ENCODE data around the gene PRSS8. TPM values are rescaled to one million over a fixed set of nuclear protein-coding genes. Genes with fewer than 3 reads are reported as not detected.

PRSS8 gene
- total RNA-seq, 1 experiment from 2014 or later: 108 TPM

DNA sequence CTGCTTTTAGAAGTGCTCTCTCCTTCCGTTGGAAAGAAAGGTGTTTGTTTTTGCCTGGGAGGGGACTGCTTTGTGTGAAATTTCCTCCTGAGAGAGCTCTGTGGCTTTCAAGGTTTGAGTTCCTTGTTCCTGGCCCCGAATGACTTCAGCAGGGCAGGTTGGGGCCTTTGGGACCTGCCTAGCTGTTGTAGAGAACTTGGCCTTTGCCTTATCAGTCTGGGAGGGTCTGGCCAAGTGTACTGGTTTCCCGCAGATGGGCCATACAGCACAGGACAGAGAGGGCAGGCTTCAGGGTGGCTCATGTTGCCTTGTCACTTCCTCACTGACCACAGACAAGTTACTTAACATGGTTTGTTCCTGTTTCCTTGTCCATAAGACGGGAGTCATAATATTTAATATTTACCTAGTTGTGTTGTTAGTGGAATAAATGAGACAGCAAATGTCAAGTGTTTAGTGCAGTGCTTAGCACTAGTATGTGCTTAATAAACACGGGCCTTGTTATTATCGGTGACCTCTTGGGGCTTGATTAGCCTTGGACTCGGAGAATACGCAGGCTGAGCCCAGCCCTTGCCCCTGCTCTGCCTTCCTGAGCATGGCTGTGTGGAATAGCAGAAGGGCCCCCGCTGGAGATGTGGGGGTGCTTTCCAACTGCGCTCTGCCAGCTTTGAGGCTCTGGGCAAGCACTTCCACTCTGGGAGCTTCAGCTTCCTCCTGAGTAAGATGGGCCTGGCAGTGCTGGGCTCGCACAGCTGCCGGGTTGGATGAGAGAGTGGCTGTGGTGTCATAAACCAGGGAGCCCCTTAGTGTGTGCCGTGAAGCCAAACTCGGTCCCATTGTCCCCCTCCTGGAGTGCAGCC, 6.6 kb downstream of the PRSS8 start:
- H3K9me3 Mint-ChIP-seq (ENCODE audit: low read depth, unreplicated experiment): no peaks in the 10 kb centered on the region
- H3K4me1 Mint-ChIP-seq (ENCODE audit: low read depth, unreplicated experiment): peaks cover 68% of the 10 kb centered on the region
- H3K4me3 Mint-ChIP-seq (ENCODE audit: low read depth, unreplicated experiment): peak overlapping the region; percentile 51
- peak; percentile 70 for DNase-seq
- TF ChIP-seq, protein P1, sequence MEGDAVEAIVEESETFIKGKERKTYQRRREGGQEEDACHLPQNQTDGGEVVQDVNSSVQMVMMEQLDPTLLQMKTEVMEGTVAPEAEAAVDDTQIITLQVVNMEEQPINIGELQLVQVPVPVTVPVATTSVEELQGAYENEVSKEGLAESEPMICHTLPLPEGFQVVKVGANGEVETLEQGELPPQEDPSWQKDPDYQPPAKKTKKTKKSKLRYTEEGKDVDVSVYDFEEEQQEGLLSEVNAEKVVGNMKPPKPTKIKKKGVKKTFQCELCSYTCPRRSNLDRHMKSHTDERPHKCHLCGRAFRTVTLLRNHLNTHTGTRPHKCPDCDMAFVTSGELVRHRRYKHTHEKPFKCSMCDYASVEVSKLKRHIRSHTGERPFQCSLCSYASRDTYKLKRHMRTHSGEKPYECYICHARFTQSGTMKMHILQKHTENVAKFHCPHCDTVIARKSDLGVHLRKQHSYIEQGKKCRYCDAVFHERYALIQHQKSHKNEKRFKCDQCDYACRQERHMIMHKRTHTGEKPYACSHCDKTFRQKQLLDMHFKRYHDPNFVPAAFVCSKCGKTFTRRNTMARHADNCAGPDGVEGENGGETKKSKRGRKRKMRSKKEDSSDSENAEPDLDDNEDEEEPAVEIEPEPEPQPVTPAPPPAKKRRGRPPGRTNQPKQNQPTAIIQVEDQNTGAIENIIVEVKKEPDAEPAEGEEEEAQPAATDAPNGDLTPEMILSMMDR (IDR thresholded peaks at IDR 0.05; ENCODE audit: unreplicated experiment): no peak
- H3K36me3 Mint-ChIP-seq (ENCODE audit: insufficient read depth, unreplicated experiment): peaks cover 75% of the 10 kb centered on the region
- no TSS peak for BruUV-seq (replicated peaks)
- H3K27ac Mint-ChIP-seq (ENCODE audit: unreplicated experiment): peak overlapping the region; percentile 93
- intact Hi-C loops (cut with micrococcal nuclease; ENCODE audit: unreplicated experiment): no loop called here
- no peaks in the 10 kb centered on the region for H3K27me3 Mint-ChIP-seq (ENCODE audit: unreplicated experiment)
- CTCF ChIA-PET: interaction anchor here (0.6 to 5.5 kb wide), 7 partner anchors 11 to 204 kb away, joined by 3 to 38 read pairs (median 4); partner anchors contain the start of genes KAT8, PYCARD, ZNF646 and ZNF668

DNA sequence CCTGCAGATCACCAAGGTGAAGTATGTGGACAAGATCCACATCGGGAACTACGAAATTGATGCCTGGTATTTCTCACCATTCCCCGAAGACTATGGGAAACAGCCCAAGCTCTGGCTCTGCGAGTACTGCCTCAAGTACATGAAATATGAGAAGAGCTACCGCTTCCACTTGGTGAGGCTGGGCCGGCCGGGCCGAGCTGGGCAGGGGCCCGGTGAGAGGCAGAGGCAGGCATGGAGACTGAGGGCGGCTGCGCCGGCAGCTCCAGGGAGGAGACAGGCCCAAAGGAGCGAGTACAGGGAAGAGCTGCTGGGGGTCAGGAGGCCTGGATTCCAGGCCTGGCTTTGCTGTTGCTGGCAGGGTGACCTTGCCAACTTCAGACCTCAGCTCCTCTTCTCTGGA, 8.3 kb downstream of the PRSS8 start:
- intact Hi-C loops (cut with micrococcal nuclease; ENCODE audit: unreplicated experiment): no loop called here
- H3K36me3 Mint-ChIP-seq (ENCODE audit: insufficient read depth, unreplicated experiment): peaks cover 66% of the 10 kb centered on the region
- BruUV-seq (replicated peaks): no TSS peak
- CTCF ChIA-PET: interaction anchor here (5.5 kb wide), 1 partner anchor 10 kb away, joined by 26 read pairs; the partner anchor contains the start of gene KAT8
- no peaks in the 10 kb centered on the region for H3K9me3 Mint-ChIP-seq (ENCODE audit: low read depth, unreplicated experiment)
- no peak for DNase-seq
- peaks cover 50% of the 10 kb centered on the region for H3K4me1 Mint-ChIP-seq (ENCODE audit: low read depth, unreplicated experiment)
- H3K27me3 Mint-ChIP-seq (ENCODE audit: unreplicated experiment): no peaks in the 10 kb centered on the region
- H3K4me3 Mint-ChIP-seq (ENCODE audit: low read depth, unreplicated experiment): no peak overlapping the region
- H3K27ac Mint-ChIP-seq (ENCODE audit: unreplicated experiment): peak overlapping the region; percentile 25
- TF ChIP-seq, protein P1 (IDR thresholded peaks at IDR 0.05; ENCODE audit: unreplicated experiment): no peak

DNA sequence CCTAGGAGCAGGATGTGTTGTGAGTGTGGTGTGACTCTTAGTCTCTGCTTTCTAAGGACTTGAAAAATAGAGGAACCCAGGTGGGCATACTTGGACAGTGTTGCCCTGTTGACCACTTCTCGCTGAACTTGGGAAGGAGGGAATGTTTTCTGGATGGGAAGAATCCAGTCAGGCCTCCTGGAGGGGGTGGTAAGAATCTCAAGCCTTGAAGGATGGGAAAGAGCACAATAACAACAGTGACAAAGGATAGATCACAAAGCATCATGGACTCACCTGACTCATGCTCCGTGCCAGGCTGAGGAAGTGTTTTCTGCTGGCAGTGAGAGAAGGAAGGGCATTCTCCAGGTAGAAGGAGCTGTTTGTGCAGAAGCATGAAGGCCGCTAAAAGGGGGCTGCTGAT, 9.7 kb downstream of the PRSS8 start:
- CTCF ChIA-PET: no interaction called here
- TF ChIP-seq, protein P1 (IDR thresholded peaks at IDR 0.05; ENCODE audit: unreplicated experiment): no peak
- BruUV-seq (replicated peaks): no TSS peak
- peak overlapping the region; percentile 40 for H3K27ac Mint-ChIP-seq (ENCODE audit: unreplicated experiment)
- H3K4me3 Mint-ChIP-seq (ENCODE audit: low read depth, unreplicated experiment): no peak overlapping the region
- peaks cover 65% of the 10 kb centered on the region for H3K36me3 Mint-ChIP-seq (ENCODE audit: insufficient read depth, unreplicated experiment)
- no peaks in the 10 kb centered on the region for H3K27me3 Mint-ChIP-seq (ENCODE audit: unreplicated experiment)
- DNase-seq: no peak
- intact Hi-C loops (cut with micrococcal nuclease; ENCODE audit: unreplicated experiment): no loop called here
- peaks cover 38% of the 10 kb centered on the region for H3K4me1 Mint-ChIP-seq (ENCODE audit: low read depth, unreplicated experiment)
- no peaks in the 10 kb centered on the region for H3K9me3 Mint-ChIP-seq (ENCODE audit: low read depth, unreplicated experiment)

DNA sequence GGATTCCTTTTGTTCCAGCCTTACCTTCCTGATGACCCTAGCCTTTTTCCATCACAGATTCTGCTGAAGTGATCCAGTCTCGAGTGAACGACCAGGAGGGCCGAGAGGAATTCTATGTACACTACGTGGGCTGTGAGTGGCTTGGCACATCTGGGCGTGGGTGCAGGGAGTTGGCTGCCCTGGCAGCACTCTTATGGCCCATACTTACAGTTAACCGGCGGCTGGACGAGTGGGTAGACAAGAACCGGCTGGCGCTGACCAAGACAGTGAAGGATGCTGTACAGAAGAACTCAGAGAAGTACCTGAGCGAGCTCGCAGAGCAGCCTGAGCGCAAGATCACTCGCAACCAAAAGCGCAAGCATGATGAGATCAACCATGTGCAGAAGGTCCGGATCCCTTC, 15.4 kb downstream of the PRSS8 start:
- H3K4me3 Mint-ChIP-seq (ENCODE audit: low read depth, unreplicated experiment): no peak overlapping the region
- H3K9me3 Mint-ChIP-seq (ENCODE audit: low read depth, unreplicated experiment): no peaks in the 10 kb centered on the region
- no TSS peak for BruUV-seq (replicated peaks)
- H3K27ac Mint-ChIP-seq (ENCODE audit: unreplicated experiment): no peak overlapping the region
- H3K36me3 Mint-ChIP-seq (ENCODE audit: insufficient read depth, unreplicated experiment): peaks cover 80% of the 10 kb centered on the region
- TF ChIP-seq, protein P1 (IDR thresholded peaks at IDR 0.05; ENCODE audit: unreplicated experiment): no peak
- DNase-seq: no peak
- peaks cover 11% of the 10 kb centered on the region for H3K4me1 Mint-ChIP-seq (ENCODE audit: low read depth, unreplicated experiment)
- no peaks in the 10 kb centered on the region for H3K27me3 Mint-ChIP-seq (ENCODE audit: unreplicated experiment)
- CTCF ChIA-PET: no interaction called here
- intact Hi-C loops (cut with micrococcal nuclease; ENCODE audit: unreplicated experiment): no loop called here
